HEK293T (cell line): ENCODE data around the gene SPRING1.

Source experiments
- ELF4 ChIP-seq: fragments of 450-650 bp; IDR thresholded peaks from 2 replicates; pipeline ENCODE4 v1.6.1; 2017; ENCODE audit warnings: antibody characterized with exemption
- FOXA1 ChIP-seq: fragments of 450-650 bp; IDR thresholded peaks from 2 replicates; pipeline ENCODE4 v1.6.1; 2016; ENCODE audit warnings: mild to moderate bottlenecking
- SP1 ChIP-seq: fragments of 450-650 bp; IDR thresholded peaks from 2 replicates; pipeline ENCODE4 v1.6.1; 2017
- TARDBP ChIP-seq: fragments of 450-650 bp; IDR thresholded peaks from 2 replicates; pipeline ENCODE4 v1.6.1; 2016
- ZNF384 ChIP-seq: fragments of 450-650 bp; IDR thresholded peaks from 2 replicates; pipeline ENCODE4 v1.6.1; 2016

- TF ChIP-seq ZNF384 (no peak), SP1 (no peak), ELF4 (no peak), FOXA1 (no peak), TARDBP (no peak)
These were observed 33.8 kb upstream of the SPRING1 start for GRCh38 chr12:116771651-116772050.
